Liver (tissue), 3 donors: ENCODE measurements around the gene CACNA1A.
"Not testable (repeated sequence)": the region's sequence is repeated elsewhere in the genome, so short reads cannot be mapped to it uniquely, and the experiment has no call there.

Source experiments
- CTCF ChIP-seq: fragments of 150-350 bp; IDR thresholded peaks from 2 replicates; pipeline ENCODE4 v1.5.1; 2017; ENCODE audit warnings: improper control_type of control experiment, low read depth, low read length; ENCODE audit not compliant: missing input control
- HNF4A ChIP-seq, 2 donors: conservative IDR thresholded peaks; 2 replicates each; pipeline ENCODE4 v1.6.1; 2016; ENCODE audit warnings: antibody characterized with exemption in 2 of 2, mild to moderate bottlenecking in 2 of 2
- JUND ChIP-seq, 2 donors: IDR thresholded peaks; 2 replicates each; pipeline ENCODE4 v1.6.1; 2016; ENCODE audit warnings: antibody characterized with exemption in 2 of 2
- MAX ChIP-seq: IDR thresholded peaks from 2 replicates; pipeline ENCODE4 v1.6.1; 2016; ENCODE audit warnings: antibody characterized with exemption
- RAD21 ChIP-seq, 2 donors: IDR thresholded peaks; 2 replicates each; pipeline ENCODE4 v1.6.1; 2016; ENCODE audit warnings: antibody characterized with exemption in 2 of 2, mild to moderate bottlenecking in 2 of 2
- TAF1 ChIP-seq: conservative IDR thresholded peaks from 2 replicates; pipeline ENCODE4 v1.6.1; 2016; ENCODE audit warnings: antibody characterized with exemption, mild to moderate bottlenecking
- YY1 ChIP-seq: IDR thresholded peaks from 2 replicates; pipeline ENCODE4 v1.6.1; 2016; ENCODE audit warnings: antibody characterized with exemption, mild to moderate bottlenecking
- donor health status: healthy.
- donor health status: healthy.

GRCh38 chr19:13529721-13530120 is 23.4 kb upstream of the CACNA1A start:
- TF ChIP-seq CTCF; RAD21 (IDR thresholded peaks at IDR 0.05); JUND (IDR thresholded peaks at IDR 0.05); TAF1; MAX; YY1; HNF4A (conservative IDR thresholded peaks at IDR 0.05): not testable (repeated sequence)
